Ascending aorta (tissue), 2 donors: ENCODE results near the gene MAGEA4. TPM values are rescaled to one million over a fixed set of nuclear protein-coding genes. Genes with fewer than 3 reads are reported as not detected.

Experiments used
- DNase-seq, 2 donors: peaks; one replicate each; pipeline ENCODE4 v3.0.0-alpha.2; 2019; ENCODE audit warnings: low spot score in 2 of 2
- H3K27ac ChIP-seq, 2 donors: fragments of 200-600 bp; sonication (generic); one replicate each; pipeline ENCODE4 v1.5.1; 2016 to 2017; ENCODE audit warnings: mild to moderate bottlenecking in 1 of 2
- H3K27me3 ChIP-seq: fragments of 200-600 bp; sonication (generic); one replicate; pipeline ENCODE4 v1.5.1; 2017
- H3K36me3 ChIP-seq, 2 donors: fragments of 200-600 bp; sonication (generic); one replicate each; pipeline ENCODE4 v1.5.1; 2016
- H3K4me1 ChIP-seq, 2 donors: fragments of 200-600 bp; sonication (generic); one replicate each; pipeline ENCODE4 v1.5.1; 2016 to 2017; ENCODE audit warnings: mild to moderate bottlenecking in 1 of 2
- H3K4me3 ChIP-seq, 2 donors: fragments of 200-600 bp; sonication (generic); one replicate each; pipeline ENCODE4 v1.5.1; 2016 to 2017; ENCODE audit warnings: mild to moderate bottlenecking in 1 of 2
- H3K9me3 ChIP-seq, 2 donors: fragments of 200-600 bp; sonication (generic); one replicate each; pipeline ENCODE4 v1.5.1; 2016
- CTCF ChIP-seq, 3 experiments: fragments of 200-600 bp in 2 of 3; fragments of 450-650 bp in 1 of 3; sonication (generic) in 2 of 3; IDR thresholded peaks; one replicate each; pipeline ENCODE4 v1.5.1; 2016 to 2019; ENCODE audit warnings: antibody characterized with exemption in 3 of 3, mild to moderate bottlenecking in 1 of 3, moderate library complexity in 1 of 3
- intact Hi-C: fragments of 100-400 bp; cut with DNase I; formaldehyde crosslinking; loops from one replicate; pipeline ENCODE4 v1.15.1; 2023
- total RNA-seq: library from RNA; depleted of rRNA; stranded (reverse); fragments of >200 nt; gene quantifications from one replicate; pipeline ENCODE4 v1.1.0, GENCODE V29; 2016

Gene MAGEA4
- total RNA-seq, 1 donor from 2014 or later, result not detected

GRCh38 chrX:151923648-151924047 is 11.0 kb downstream of the MAGEA4 start:
- H3K4me3 ChIP-seq, result no peak overlapping the region
- H3K36me3 ChIP-seq, result no peaks in the 10 kb centered on the region
- H3K4me1 ChIP-seq, result no peaks in the 10 kb centered on the region
- no peak overlapping the region for H3K27ac ChIP-seq
- DNase-seq, result no peak
- no peaks in the 10 kb centered on the region for H3K9me3 ChIP-seq
- intact Hi-C loops, result no loop called here
- TF ChIP-seq CTCF (IDR thresholded peaks at IDR 0.05), result no peak
- no peaks in the 10 kb centered on the region for H3K27me3 ChIP-seq

GRCh38 chrX:151929126-151929525 is 16.4 kb downstream of the MAGEA4 start:
- DNase-seq, result no peak
- Histone ChIP-seq H3K27me3 (no peaks in the 10 kb centered on the region), H3K4me1 (no peaks in the 10 kb centered on the region), H3K36me3 (no peaks in the 10 kb centered on the region), H3K4me3 (no peak overlapping the region), H3K9me3 (no peaks in the 10 kb centered on the region), H3K27ac (no peak overlapping the region)
- intact Hi-C loops, result no loop called here
- TF ChIP-seq CTCF (IDR thresholded peaks at IDR 0.05), result no peak

- Histone ChIP-seq H3K27me3 (no peaks in the 10 kb centered on the region), H3K36me3 (no peaks in the 10 kb centered on the region), H3K4me3 (no peak overlapping the region), H3K4me1 (no peaks in the 10 kb centered on the region), H3K9me3 (no peaks in the 10 kb centered on the region), H3K27ac (no peak overlapping the region)
- DNase-seq, result no peak
- TF ChIP-seq CTCF (IDR thresholded peaks at IDR 0.05), result no peak
- intact Hi-C loops, result no loop called here
These were observed 22.7 kb downstream of the MAGEA4 start for GRCh38 chrX:151935358-151935757.

GRCh38 chrX:151938172-151938571 is 25.5 kb downstream of the MAGEA4 start:
- no peaks in the 10 kb centered on the region for H3K36me3 ChIP-seq
- H3K27ac ChIP-seq, result no peak overlapping the region
- H3K9me3 ChIP-seq, result no peaks in the 10 kb centered on the region
- H3K4me3 ChIP-seq, result no peak overlapping the region
- TF ChIP-seq CTCF (IDR thresholded peaks at IDR 0.05), result no peak
- no peaks in the 10 kb centered on the region for H3K27me3 ChIP-seq
- intact Hi-C loops, result no loop called here
- no peak for DNase-seq
- no peaks in the 10 kb centered on the region for H3K4me1 ChIP-seq

- H3K27me3 ChIP-seq, result no peaks in the 10 kb centered on the region
- TF ChIP-seq CTCF (IDR thresholded peaks at IDR 0.05), result no peak
- H3K27ac ChIP-seq, result no peak overlapping the region
- DNase-seq, result no peak
- H3K4me3 ChIP-seq, result no peak overlapping the region
- H3K9me3 ChIP-seq, result no peaks in the 10 kb centered on the region
- peaks cover 0 to 23% of the 10 kb centered on the region in 2 donors for H3K36me3 ChIP-seq
- no peaks in the 10 kb centered on the region for H3K4me1 ChIP-seq
- intact Hi-C loops, result no loop called here
These were observed 42.0 kb downstream of the MAGEA4 start for GRCh38 chrX:151954730-151955129.

- Histone ChIP-seq H3K27ac (no peak overlapping the region), H3K9me3 (no peaks in the 10 kb centered on the region), H3K27me3 (no peaks in the 10 kb centered on the region), H3K4me3 (no peak overlapping the region), H3K4me1 (no peaks in the 10 kb centered on the region), H3K36me3 (peaks cover 0 to 29% of the 10 kb centered on the region in 2 donors)
- peak in 1 of 2 donors; percentile 22 for DNase-seq
- TF ChIP-seq CTCF (IDR thresholded peaks at IDR 0.05), result no peak
- intact Hi-C loops, result no loop called here
These were observed 45.4 kb downstream of the MAGEA4 start for GRCh38 chrX:151958101-151958500.
